Hematopoietic multipotent progenitor cell treated with erythropoietin and hydrocortisone succinate and interleukin-3 and kit ligand, for 17 days (in vitro differentiated cells): ENCODE results near the gene DIO3.
"Not testable (repeated sequence)": the region's sequence is repeated elsewhere in the genome, so short reads cannot be mapped to it uniquely, and the experiment has no call there.

Experiments used
- DNase-seq: peaks from one replicate; pipeline ENCODE4 v3.0.0-alpha.2; 2015; ENCODE audit warnings: low spot score

Gene DIO3

DNA sequence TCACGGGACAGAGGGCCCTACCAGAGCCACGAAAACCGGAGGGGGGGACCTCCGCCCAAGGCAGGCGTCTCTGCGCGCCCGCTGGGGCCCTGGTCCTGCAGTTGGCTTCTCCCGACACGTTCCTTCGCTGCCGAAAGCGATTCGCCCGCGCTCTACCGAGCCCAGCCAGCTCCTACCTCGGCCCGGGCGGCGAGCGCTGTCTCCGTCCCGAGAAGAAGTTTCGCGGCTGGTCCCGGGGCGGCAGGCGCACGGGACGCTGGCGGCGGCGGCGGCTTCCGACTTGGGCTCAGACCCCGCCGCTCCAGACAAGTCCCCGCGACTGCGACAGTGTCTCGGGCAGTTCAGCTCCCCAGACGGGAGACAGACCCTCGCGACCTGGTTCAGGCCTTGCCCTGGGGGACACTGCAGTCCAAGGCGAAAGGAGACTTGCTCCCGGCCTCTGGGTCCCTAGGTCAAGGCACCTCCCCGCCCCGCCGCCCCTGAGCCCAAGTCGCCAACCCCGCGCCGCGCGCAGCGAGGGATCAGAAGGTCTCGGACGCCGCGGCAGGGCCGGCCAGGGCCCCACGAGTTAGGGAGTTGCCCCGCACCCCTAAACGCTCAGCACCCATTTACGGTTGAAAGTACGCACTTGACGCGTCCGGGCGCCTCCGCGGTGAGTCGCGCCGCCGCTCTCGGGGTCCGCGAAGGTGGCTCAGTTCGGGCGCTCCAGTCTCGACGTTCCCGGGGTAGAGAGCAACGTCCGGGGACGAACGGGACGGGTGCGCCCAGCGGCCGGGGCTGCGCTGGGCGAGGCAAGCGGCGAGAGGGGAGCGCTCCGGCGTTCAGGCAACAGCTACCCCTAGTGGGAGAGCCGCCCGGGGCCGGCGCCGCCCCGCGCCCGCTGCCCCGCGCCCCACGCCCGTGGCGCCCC, 1.4 kb upstream of the DIO3 start:
- DNase-seq: no peak

DNA sequence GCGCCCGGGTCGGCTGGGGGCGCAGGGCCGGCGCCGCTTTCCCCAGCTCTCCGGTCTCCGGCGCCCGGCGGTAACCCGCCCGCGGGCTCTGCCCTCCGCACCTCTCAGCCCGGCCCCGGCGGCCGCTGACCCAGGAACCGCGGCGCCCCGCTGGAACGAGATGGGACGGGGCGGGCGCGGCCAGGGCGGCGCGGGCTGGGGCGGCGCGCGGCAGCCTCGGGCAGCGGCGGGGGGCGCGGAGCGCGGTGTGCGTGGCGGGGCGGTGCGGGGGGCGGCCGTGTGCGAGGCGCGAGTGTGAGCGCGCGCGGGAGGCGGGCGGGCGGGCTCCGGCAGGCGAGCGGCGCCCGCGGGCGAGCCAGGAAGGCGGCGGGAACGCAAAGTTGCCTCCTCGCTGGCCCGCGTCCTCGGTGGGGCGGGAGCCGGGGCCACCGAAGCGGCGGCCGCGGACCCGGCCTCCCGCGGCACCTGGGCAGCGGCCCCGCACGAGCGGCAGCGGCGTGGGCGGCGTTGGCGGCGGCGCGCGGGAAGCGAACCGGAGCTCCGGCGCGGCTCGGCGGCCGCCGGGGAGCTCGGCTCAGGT, 671 bp upstream of the DIO3 start:
- no peak for DNase-seq

DNA sequence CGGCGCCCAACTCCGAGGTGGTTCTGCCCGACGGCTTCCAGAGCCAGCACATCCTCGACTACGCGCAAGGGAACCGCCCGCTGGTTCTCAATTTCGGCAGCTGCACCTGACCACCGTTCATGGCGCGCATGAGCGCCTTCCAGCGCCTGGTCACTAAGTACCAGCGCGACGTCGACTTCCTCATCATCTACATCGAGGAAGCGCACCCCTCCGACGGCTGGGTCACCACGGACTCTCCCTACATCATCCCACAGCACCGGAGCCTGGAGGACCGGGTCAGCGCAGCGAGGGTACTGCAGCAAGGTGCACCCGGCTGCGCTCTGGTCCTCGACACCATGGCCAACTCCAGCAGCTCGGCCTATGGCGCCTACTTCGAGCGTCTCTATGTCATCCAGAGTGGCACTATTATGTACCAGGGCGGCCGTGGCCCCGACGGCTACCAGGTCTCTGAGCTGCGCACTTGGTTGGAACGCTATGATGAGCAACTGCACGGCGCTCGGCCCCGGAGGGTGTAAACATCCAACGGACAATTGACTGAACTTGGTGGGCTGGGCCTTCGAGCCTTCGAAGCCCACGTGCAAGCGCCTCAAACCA, 699 bp downstream of the DIO3 start:
- DNase-seq: no peak

DNA sequence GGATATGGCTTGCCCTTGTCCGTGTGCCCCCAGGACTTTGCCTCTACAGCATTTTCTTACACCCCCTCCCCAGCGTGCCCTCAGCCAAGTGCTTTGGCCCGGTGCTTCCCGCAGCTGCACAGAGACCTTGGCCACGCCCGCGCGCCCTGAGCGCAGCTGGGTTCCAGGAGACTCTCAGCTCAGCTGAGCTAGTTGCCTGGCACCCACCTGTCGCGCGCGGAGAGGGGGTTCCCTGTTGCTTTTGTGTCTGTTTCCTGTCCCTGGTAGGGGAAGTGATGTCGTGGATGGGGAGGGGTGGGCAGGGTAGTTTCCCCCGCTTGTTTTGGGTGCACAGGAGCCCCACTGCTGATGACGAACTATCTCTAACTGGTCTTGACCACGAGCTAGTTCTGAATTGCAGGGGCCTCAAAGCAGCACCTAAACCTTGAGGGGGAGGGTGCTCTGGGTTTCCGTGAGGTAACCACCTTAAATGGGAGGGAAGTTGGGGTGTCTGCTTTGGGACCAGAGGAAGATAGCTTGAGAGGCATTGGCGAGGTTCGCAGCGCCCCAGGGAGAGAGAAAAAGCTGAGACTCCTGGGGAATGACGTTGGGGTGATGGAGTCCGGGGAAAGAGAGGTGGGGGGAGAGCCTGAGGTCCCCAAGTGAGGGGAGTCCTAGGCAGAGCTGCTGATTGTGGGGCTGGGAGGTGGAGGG, 1.5 kb downstream of the DIO3 start:
- DNase-seq: no peak

DNA sequence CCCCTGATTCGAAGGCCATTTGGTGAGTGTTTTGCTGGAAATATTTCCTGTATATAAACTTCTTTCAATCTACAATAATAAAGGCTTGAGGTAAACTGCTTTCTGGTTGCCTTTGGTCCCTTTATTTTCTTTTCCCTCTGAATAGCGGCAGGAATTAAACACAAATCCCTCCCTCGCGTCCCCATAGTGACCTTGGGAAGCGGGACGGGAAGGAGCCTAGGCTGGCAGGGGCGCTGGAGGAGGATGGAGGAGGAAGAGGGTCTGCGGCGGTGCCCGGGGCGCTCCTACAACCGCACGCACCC, 2.0 kb downstream of the DIO3 start:
- no peak for DNase-seq

DNA sequence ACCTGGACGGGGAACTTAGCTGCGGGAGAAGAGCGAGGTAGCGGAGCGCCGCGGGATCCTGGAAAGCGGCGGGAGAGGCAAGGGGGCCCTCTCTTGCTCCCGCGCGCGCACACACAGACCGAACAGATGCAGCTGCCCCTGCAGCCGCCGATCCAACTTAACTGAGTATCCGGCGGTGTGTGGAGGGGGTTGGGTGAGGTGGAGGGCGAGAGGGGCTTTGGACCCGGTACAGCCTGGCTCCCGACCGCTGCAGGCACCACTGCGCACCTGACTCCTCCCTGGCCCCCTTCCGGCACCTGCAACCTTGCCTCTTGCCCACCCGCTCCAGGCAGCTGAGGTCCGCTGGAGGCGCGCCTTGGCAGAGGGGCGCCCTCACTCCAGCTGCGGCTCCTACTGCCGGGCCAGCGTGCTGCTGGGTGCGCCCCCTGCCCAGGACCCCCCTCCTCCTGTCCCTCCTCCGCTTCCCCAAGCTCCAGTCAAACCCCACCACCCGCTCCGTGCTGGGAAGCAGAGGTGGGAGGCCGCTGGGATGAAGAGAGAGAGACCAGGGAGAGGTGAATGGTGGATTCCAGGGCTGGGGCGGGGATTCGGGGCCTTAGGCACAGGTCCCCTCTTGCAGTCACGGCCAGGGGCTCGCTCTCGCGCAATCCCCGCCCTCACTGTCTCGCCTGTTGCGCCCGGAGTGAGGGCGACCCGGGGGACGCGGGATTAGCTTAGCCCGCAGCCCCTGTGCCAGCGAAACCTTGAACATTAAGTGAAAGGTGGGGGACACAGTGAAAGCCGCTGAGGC, 2.6 kb downstream of the DIO3 start:
- DNase-seq: no peak

DNA sequence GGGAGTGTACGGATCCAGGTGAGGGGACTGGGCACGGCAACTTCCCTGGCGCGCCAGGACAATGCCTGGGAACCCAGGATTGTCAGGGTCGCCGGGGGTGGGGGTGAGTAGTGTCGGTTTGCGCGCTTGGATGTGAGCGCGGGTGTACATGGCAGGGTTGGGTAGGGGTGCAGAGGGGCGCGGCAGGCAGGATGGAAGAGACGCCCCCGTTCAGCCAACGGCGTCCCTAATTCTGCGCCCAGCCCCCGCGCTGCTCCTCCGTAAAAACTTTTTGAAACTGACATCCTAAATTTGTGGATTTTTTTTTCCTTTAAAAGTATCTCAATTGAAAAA, 3.1 kb downstream of the DIO3 start:
- DNase-seq: no peak

DNA sequence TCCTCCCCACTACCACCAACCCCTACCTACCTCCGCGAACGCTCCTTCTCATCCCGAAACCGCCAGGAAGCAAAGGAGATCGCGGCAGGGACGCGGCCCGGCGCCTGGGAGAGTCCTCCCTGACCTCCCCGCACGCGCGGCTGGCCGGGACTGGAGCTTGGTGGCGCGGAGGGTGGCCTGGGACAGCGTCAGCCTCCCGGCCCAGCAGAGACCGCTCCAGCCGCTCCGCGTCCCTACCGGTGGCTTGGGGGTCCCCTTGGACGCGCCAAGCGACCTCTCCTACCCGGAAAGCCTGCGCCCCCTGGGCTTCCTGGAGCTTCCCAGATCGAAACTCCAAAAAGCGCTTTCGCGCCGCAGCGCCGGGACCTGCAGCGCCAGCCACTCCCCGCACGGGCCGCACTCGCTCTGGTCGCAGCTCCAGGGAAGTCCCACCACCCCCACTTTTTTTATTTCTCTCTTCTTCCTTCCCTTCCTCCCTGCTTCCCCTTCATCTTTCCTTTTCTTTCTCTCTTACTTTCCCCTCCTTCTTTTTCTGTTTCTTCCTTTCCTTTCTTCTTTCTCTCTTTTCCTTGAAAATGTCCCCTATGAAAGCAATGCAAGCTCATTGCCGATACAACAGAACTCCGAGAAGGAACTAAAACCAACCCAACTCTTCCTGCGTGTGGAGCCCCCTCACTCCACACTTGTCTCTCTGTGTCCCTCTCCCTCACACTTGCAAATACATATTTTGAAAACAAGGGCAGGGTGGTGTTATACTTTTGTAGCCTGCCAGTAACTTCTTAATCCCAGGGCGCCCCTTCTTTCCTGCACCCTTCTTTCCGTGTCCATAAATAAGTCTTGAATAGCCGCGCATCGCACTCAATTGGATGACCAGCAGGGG, 3.8 kb downstream of the DIO3 start:
- DNase-seq: no peak

DNA sequence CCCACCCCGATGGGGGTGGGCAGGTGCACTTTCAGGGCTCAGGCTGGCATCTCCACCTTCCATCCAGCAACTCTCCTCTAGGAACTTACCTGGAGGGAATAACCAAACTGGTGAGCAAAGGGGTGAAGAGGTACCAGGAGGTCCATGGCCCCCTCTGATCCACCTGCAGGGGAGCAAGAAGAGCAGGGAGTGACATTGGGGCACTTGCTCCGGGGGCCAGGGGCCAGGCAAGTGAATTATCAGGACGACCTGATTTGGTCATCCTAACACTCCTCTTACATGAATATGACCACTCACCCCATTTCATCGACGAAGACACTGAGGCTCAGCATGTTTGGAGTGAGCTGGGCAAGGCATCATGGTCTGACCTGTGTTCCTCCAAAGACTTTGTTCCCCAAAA, 6.0 kb downstream of the DIO3 start:
- no peak for DNase-seq

DNA sequence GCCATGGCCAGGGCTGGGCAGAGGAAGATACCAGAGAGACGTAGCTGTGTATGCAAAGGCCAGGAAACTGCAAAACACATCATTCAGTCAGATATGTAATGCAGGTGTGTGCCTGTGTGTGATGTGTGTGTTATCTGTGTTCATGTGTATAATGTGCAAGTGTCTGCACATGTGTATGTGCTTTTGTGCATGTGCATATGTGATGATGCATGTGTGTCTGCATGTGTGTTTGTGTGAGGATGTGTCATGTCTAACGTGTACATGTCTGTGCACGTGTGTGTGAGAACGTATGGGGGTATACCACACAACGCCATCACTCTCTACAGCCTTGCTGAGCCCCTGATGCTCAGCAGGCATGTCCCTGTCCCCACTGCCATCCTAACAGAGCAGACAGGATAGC, 9.7 kb downstream of the DIO3 start:
- DNase-seq: no peak

DNA sequence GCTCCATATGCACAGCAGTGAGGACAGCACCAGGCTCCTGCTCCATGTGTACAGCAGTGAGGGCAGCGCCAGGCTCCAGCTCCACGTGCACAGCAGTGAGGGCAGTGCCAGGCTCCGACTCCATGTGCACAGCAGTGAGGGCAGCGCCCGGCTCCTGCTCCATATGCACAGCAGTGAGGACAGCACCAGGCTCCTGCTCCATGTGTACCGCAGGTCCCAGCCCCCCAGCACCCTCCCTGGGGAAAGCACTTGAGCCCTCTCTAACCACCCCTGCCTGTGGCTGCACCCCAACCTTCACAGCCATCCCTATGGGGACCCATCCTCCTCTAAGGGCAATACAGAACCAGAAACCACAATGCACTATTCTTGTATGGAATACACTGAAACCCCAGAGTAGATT, 11.2 kb downstream of the DIO3 start:
- DNase-seq: not testable (repeated sequence)

DNA sequence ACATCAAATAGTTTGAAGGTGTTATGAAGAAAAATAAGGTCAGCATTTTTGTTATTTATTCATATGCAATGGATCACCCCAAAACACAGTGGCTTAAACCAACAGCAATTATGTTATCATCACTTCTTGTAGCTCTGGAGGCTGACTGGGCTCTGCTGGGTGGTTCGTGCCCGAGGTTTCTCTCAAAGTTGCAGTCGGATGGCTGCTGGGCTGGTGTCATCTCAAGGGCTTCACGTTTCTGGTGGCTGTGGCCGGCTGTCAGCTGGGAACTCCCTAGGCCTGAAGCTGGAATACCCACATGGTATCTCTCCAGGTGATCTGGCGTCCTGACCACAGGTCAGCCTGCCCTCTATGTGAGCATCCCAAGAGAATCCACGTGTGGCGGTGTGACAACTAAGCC, 12.0 kb downstream of the DIO3 start:
- DNase-seq: no peak

DNA sequence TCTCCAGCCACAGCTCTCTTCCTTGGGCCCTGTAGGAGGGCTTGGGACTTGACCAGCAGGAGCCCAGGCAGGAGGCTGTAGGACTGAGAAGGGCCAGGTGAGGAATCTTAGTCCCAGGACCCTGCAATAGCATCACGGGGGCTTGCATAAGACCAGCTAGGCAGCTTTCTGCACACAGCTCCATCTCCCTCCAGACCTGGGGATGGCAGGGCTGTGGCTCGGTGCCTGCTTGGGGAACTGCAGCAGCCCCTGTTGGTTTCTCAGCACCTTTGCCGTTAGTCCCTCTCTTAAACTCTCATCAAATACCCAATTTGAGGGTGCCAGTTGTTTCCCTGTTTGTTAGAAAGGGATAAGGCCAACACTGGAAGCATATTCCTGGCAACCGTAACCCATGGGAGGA, 14.3 kb downstream of the DIO3 start:
- no peak for DNase-seq

DNA sequence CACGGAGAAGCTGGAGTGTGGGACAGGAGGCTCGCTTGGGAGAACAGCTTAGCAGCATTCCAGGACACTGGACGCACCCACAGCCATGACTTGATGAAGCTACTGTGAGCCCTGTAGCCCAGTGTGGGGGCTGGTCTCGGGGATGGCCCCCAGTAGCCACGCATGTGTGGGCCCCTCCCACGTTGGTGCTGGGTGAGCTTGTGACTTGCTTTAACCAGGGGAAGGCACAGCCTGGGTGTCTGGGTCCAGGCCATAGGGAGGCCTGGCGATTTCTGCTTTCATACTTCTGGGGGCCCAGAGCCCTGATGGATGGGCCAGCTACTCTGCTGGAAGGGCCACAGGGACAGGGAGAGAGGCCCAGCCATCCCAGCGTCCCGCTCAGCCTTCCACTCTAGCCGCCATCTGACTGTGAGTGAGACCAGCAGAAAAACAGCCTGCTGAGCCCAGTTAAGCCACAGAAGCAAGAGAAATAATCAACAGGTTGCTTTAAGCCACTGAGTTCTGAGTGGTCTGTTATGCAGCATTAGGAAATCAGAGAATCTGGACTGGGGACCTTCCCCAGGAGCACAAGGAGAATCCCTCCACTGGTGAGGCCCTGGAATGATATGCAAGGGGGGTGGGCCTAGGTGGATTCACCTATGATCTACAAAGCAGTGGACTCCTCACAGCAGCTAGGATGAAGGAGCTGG, 16.1 kb downstream of the DIO3 start:
- DNase-seq: no peak

DNA sequence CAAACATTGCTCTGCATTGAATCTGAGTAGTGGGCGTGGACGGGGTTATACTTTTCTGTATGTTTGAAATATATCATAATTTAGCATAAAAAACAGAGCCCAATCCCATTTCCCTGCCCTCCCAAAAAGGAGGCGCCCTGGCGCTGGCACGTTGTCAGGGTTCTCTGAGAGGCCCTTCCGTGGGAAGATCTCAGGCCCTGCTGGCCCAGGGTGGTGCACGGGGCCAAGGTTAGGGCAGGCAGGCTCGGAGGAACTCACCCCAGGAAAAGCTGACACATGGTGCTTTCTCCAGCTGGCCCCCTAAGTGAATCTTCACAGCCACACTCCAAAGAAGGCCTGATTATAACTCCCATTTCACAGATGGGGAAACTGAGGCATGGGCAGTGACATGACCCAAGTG, 17.2 kb downstream of the DIO3 start:
- no peak for DNase-seq

DNA sequence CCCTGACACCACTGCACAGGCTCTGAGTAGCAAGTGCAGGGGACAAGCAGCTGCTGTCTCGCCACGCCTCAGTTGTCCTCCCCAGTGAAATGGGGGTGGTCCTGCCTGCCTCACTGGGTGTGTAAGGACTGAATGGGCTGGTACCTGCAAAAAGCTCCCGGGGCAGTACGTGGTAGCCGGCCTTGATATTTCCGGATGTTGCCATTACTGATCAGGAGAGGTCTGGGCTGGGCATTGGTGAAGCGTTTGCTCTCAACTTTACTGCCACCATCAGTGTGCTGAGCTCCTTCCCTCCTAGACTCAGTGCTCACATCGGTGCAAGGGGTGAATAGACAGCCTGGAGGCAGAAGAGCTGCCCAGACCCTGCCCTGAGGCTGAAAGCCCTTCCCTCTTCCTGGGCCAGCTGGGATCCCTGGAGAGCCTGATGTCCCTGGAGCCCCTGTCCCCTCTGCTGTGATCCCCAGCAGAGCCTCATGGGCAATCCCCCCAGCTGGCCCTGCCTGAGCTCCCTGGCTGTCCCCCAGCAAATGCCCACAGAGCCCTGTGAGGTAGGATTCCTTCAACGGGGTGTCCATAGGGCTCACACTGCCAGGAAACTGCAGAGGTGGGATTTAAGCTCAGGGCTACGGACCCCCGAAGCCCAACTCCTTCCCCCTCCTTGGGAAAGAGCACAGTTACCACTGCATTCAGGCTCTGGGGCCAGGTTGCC, 18.2 kb downstream of the DIO3 start:
- DNase-seq: no peak

DNA sequence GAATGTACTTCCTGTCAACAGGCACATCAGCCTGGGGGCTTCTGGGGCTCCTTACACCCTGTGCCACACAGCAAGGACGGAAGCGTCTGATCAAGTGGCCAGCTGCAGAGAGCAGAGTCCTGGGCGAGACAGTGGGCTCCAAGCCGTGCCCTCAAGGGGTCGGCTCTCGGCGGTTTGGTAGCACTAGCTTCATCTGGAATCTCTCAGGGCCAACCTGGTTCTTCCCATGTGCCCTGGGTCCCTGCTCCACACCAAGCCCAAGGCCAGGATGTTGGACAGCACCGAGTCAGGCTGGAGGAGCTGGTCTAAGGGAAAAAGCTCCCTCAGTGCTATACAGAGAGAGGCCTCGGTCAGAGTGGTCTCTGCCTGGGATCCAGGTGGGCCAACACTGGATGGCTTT, 20.5 kb downstream of the DIO3 start:
- no peak for DNase-seq

DNA sequence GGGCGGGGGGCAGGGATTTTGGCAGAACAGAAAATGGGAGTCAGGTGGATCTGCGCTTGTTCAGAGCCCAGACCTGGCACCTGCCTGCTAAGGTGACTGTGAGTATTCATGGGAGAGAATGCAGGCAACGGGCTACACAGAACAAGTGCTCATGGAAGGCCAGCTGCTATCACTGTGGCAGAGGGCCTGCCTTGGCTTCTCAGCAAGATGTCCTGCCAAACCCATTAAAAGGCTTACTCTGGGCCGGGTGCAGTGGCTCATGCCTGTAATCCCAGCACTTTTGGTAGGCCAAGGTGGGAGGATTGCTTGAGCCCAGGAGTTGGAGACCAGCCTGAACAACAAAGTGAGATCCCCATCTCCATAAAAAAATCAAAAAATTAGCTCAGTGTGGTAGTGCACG, 21.0 kb downstream of the DIO3 start:
- DNase-seq: no peak

DNA sequence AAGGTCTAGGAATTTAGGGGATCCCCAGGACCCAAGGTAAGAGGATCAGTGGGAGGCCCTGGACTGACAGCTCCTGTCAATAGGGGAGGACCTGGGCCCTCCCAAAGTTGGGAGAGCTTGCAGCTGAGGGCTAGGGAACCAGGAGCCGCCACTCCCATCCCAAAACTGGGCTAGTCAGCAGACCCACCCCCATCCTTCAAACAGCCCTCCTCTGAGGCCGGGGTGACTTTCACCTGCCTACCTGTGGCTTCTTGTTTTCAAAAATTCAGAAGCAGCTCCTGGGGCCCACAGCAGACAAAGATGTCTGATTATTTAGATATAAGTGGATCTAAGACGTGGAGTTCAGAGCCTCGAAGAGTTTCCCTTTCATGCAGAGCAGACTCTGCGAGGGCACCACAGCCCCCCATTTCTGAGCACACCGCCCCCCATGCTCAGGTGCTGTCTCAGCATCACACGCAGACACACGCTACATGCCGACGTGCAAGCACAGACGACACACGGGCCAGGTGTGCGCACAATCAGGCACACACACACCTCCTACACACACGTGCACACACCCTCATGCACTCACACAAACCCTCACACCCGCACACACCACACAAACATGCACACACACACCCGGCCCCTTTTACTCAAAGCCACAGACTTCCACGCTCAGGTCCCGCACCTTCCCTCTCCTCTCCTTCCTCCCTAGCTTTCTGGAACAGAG, 21.9 kb downstream of the DIO3 start:
- DNase-seq: no peak

DNA sequence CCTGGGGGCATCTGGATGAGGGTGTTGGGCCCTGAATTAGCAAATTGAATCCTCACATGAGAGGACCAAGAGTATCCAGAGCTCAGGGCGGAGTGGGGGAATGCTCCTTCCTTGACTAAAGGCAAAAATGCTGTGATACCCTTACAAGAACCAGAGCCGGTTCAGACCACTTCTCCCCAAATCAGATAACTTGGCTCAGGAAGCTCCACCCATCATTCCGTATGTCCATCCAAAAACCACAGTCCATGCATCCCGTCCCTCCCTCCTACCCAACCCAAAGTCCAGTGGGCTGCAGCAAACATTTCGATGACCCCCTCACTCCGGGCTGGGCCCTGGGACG, 22.4 kb downstream of the DIO3 start:
- DNase-seq: no peak
